K562 (cell line): Measurements from ENCODE around the gene SLBP. TPM values are rescaled to one million over a fixed set of nuclear protein-coding genes. Genes with fewer than 3 reads are reported as not detected.

Experiments
- ATAC-seq: fragments of 200-7000 bp; cut with Tn5 transposase; 3 replicates; pipeline ENCODE4 v1.9.1; 2020; ENCODE audit warnings: moderate library complexity
- BruUV-seq: library from RNA; stranded (reverse); fragments of 400-500 nt; replicated peaks from 2 replicates; lab custom pipeline; 2021; lab: Mats Ljungman, UMichigan
- CTCF ChIA-PET: fragments of 300-600 bp; formaldehyde crosslinking; extraction: SDS; loops from one replicate; lab custom pipeline; 2021; ENCODE audit warnings: low intra/inter-chr PET ratio; lab: Yijun Ruan, JAX
- POLR2A ChIA-PET: fragments of 300-600, 350-650 bp; sonication (Branson Sonifier 250); formaldehyde crosslinking; extraction: SDS; loops from one replicate; lab custom pipeline; 2021; ENCODE audit warnings: antibody characterized with exemption, inconsistent platforms; lab: Yijun Ruan, JAX
- DNase-seq, 4 experiments: peaks; one replicate each; pipeline versions ENCODE4 v3.0.0 to v3.0.0-alpha.2; 2011 to 2018; ENCODE audit warnings: low spot score in 3 of 4, mixed read lengths in 3 of 4; ENCODE audit errors: extremely low read depth in 1 of 4
- FAIRE-seq: peaks from 2 replicates; lab custom pipeline; 2011; peaks lifted over from hg19 to GRCh38; lab: Jason Lieb, UNC
- H2AFZ ChIP-seq: 2 replicates; pipeline ENCODE4 v1.6.0; 2011; ENCODE audit warnings: low read depth, low read length, control low read depth, inconsistent platforms
- H3K27ac ChIP-seq: fragments of 200-600 bp; 3 replicates; pipeline ENCODE4 v1.8.0; 2011; ENCODE audit warnings: low read depth, mild to moderate bottlenecking, control low read depth, inconsistent platforms, low read length, moderate library complexity, mixed read lengths; ENCODE audit errors: extremely low read depth
- H3K27me3 ChIP-seq, 2 experiments: fragments of 300-600 bp in 1 of 2; 2 replicates in 1 of 2; 3 replicates in 1 of 2; pipeline versions ENCODE4 v1.6.0 to v1.8.0; 2011; ENCODE audit warnings: inconsistent platforms in 2 of 2, low read length in 2 of 2, mild to moderate bottlenecking in 1 of 2, mixed read lengths in 1 of 2, moderate library complexity in 1 of 2; ENCODE audit not compliant: control insufficient read depth in 2 of 2, insufficient read depth in 2 of 2
- H3K36me3 ChIP-seq: fragments of 300-600 bp; 3 replicates; pipeline ENCODE4 v1.8.0; 2011; ENCODE audit warnings: mild to moderate bottlenecking, low read length, inconsistent platforms; ENCODE audit not compliant: control insufficient read depth, insufficient read depth
- H3K4me1 ChIP-seq, 2 experiments: fragments of 200-600 bp in 1 of 2; replicated peaks in 1 of 2; 2 replicates in 1 of 2; 3 replicates in 1 of 2; pipeline versions ENCODE4 v1.5.1 to v1.8.0; 2011; ENCODE audit warnings: inconsistent platforms in 2 of 2, low read length in 2 of 2, mild to moderate bottlenecking in 1 of 2, mixed read lengths in 1 of 2, moderate library complexity in 1 of 2; ENCODE audit not compliant: control insufficient read depth in 2 of 2, insufficient read depth in 2 of 2
- H3K4me2 ChIP-seq: 2 replicates; pipeline ENCODE4 v1.6.1; 2011; ENCODE audit warnings: low read length, control low read depth, inconsistent platforms, mixed read lengths; ENCODE audit not compliant: insufficient read depth
- H3K4me3 ChIP-seq: fragments of 200-600 bp; sonication (generic), shearing (Covaris generic); 2 replicates; pipeline ENCODE4 v1.5.1; 2016; ENCODE audit warnings: control low read depth, inconsistent platforms
- H3K79me2 ChIP-seq: fragments of 200-600 bp; 3 replicates; pipeline ENCODE4 v1.8.0; 2011; ENCODE audit warnings: low read length, inconsistent platforms; ENCODE audit not compliant: control insufficient read depth, insufficient read depth
- H3K9ac ChIP-seq, 2 experiments: 2 replicates each; pipeline versions ENCODE4 v1.6.0 to v1.6.1; 2011; ENCODE audit warnings: low read depth in 2 of 2, low read length in 2 of 2, control low read depth in 1 of 2, inconsistent platforms in 1 of 2, mild to moderate bottlenecking in 1 of 2, mixed read lengths in 1 of 2; ENCODE audit not compliant: insufficient read depth in 1 of 2
- H3K9me1 ChIP-seq: one replicate; pipeline ENCODE4 v1.6.0; 2011; ENCODE audit warnings: inconsistent platforms, mild to moderate bottlenecking, low read length, moderate library complexity; ENCODE audit not compliant: control insufficient read depth, insufficient read depth
- H3K9me3 ChIP-seq: replicated peaks from 2 replicates; pipeline ENCODE4 v1.5.1; 2011; ENCODE audit warnings: low read depth, low read length, inconsistent platforms; ENCODE audit not compliant: control insufficient read depth, insufficient read depth
- H4K20me1 ChIP-seq: replicated peaks from 2 replicates; pipeline ENCODE4 v1.6.1; 2011; ENCODE audit warnings: low read length, inconsistent platforms, mixed read lengths; ENCODE audit not compliant: control insufficient read depth, insufficient read depth
- KLF1 ChIP-seq: fragments of 450-650 bp; IDR thresholded peaks from 2 replicates; pipeline ENCODE4 v1.6.1; 2016; ENCODE audit warnings: missing genetic modification characterization, missing compliant biosample characterization
- NFE2 ChIP-seq: IDR thresholded peaks from 2 replicates; pipeline ENCODE4 v1.6.1; 2014; ENCODE audit warnings: antibody characterized with exemption, low read depth
- TEAD1 ChIP-seq, 2 experiments: fragments of 450-650 bp in 1 of 2; sonication (generic) in 1 of 2; formaldehyde crosslinking; IDR thresholded peaks; 2 replicates each; pipeline versions ENCODE4 v1.4.0 to v1.8.0; 2020 to 2022; ENCODE audit warnings: mild to moderate bottlenecking in 2 of 2, missing genetic modification reagents in 1 of 2
- ZNF121 ChIP-seq: sonication (generic); formaldehyde crosslinking; conservative IDR thresholded peaks from 2 replicates; pipeline ENCODE4 v1.8.0; 2022; ENCODE audit warnings: missing genetic modification reagents
- WGBS: fragments of 100-300 bp; shearing (Covaris generic); methylation state at CpG from one replicate; pipeline ENCODE4 v1.1.6; 2016; ENCODE audit warnings: low coverage, mixed read lengths; ENCODE audit not compliant: insufficient coverage; ENCODE audit errors: missing lambda C conversion rate; 5-methylcytosine and 5-hydroxymethylcytosine counted together
- in situ Hi-C: fragments of 300-500 bp; cut with MboI; formaldehyde crosslinking; loops from 4 replicates; pipeline ENCODE4 v1.15.0; 2018; ENCODE audit warnings: inconsistent platforms, mixed read lengths
- intact Hi-C: fragments of 100-400 bp; cut with micrococcal nuclease; formaldehyde crosslinking; loops from 2 replicates; pipeline ENCODE4 v1.14.2; 2022
- polyA plus RNA-seq, 8 experiments: library from polyadenylated mRNA; depleted of rRNA in 4 of 8; stranded (reverse) in 5 of 8; unstranded in 3 of 8; fragments of >200 nt; fragmentation: Nextera tagmentation in 2 of 8; fragmentation: Illumina TruSeq in 1 of 8; extraction: Ambion mirVana in 2 of 8; extraction: Trizol in 1 of 8; gene quantifications; 2 replicates each; pipeline versions ENCODE4 v1.2.1 to v1.2.3, GENCODE V29; 2011 to 2014; ENCODE audit warnings: inconsistent platforms in 1 of 8, missing spikeins in 1 of 8
- total RNA-seq, 7 experiments: library from RNA; depleted of rRNA in 6 of 7; stranded (reverse); fragments of >200 nt in 6 of 7; fragmentation: Illumina TruSeq in 2 of 7; extraction: Trizol in 2 of 7; gene quantifications; 2 replicates each; pipeline versions ENCODE4 v1.2.1 to v1.2.3, GENCODE V29; 2011 to 2021; ENCODE audit warnings: low replicate concordance in 1 of 7

Gene SLBP
- total and polyA plus RNA-seq, 9 of the 15 experiments (the other 6 are each of a cell fraction or from before 2014, with no cell fraction given), result 49.4 to 221 (median 162) TPM

- TF ChIP-seq NFE2 (no peak), TEAD1 (CRISPR knock-in tag; IDR thresholded peaks at IDR 0.05) (no peak)
These were observed 48.0 kb downstream of the SLBP start (continued) for GRCh38 chr4:1664141-1664540.

DNA sequence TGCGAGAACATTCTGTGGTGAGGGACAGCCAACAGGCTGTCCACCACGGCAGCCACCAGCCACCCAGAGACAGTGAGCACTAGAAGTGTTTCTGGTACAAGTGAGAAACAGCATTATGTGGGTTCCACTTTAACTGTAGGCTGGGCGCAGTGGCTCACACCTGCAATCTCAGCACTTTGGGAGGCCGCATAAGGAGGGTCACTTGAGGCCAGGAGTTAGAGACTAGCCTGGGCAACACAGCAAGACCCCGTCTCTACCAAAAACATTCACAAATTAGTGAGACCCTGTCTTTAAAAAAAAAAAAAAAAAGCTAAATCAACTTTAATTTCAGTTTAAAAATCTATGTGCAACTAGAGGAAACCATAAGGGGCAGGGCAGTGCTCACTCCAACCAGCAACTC is 48.6 kb downstream of the SLBP start:
- H3K4me1 ChIP-seq, result peaks cover 0 to 33% of the 10 kb centered on the region in 2 experiments; a peak in 2 of 5 replicates
- H3K27ac ChIP-seq, result no peak overlapping the region
- H3K4me3 ChIP-seq, result no peak overlapping the region
- in situ Hi-C loops, result no loop called here
- FAIRE-seq (no peak), ATAC-seq (no peak), DNase-seq (no peak)
- H3K9me3 ChIP-seq, result no peaks in the 10 kb centered on the region
- H4K20me1 ChIP-seq, result no peaks in the 10 kb centered on the region
- no peak overlapping the region for H3K4me2 ChIP-seq
- 43% methylated on average over 4 of the region's 5 CpGs for WGBS
- BruUV-seq, result no TSS peak
- no peaks in the 10 kb centered on the region for H3K79me2 ChIP-seq
- CTCF ChIA-PET, result interaction anchor here (0.8 kb wide), 1 partner anchor 293 kb away, joined by 3 read pairs; no protein-coding TSS in a partner anchor
- peak overlapping the region in 1 of 2 experiments; percentile 65; a peak in 1 of 4 replicates for H3K9ac ChIP-seq
- POLR2A ChIA-PET, result no interaction called here
- intact Hi-C loops, result loop anchor here (2.0 kb wide), 1 partner anchor 63 kb away; no protein-coding TSS in a partner anchor
- H3K27me3 ChIP-seq, result no peaks in the 10 kb centered on the region
- H3K36me3 ChIP-seq, result no peaks in the 10 kb centered on the region
- H3K9me1 ChIP-seq, result no peaks in the 10 kb centered on the region
- TF ChIP-seq KLF1 (tag) (no peak), ZNF121 (CRISPR knock-in tag) (peak; percentile 54; the same call in 1 of the 2 replicates)
- H2AFZ ChIP-seq, result no peak overlapping the region
